Uterus (tissue), 4 donors: ENCODE data around the gene GALNT9. TPM values are rescaled to one million over a fixed set of nuclear protein-coding genes. Genes with fewer than 3 reads are reported as not detected.

Experiments
- DNase-seq, 2 donors: peaks; one replicate each; pipeline ENCODE4 v3.0.0-alpha.2; 2019 to 2020
- H3K27ac ChIP-seq, 2 donors: fragments of 200-600 bp; sonication (generic); 1 replicate in 1 of 2; 2 replicates in 1 of 2; pipeline ENCODE4 v1.5.1; 2016 to 2018
- H3K27me3 ChIP-seq, 2 donors: fragments of 200-600 bp; sonication (generic); one replicate each; pipeline ENCODE4 v1.5.1; 2018 to 2019; ENCODE audit warnings: control low read depth in 1 of 2
- H3K36me3 ChIP-seq, 2 donors: fragments of 200-600 bp; sonication (generic); one replicate each; pipeline ENCODE4 v1.5.1; 2019; ENCODE audit warnings: control low read depth in 1 of 2
- H3K4me1 ChIP-seq, 2 donors: fragments of 200-600 bp; sonication (generic); one replicate each; pipeline ENCODE4 v1.5.1; 2018 to 2019; ENCODE audit warnings: control low read depth in 1 of 2
- H3K4me3 ChIP-seq, 2 donors: fragments of 200-600 bp; sonication (generic); 1 replicate in 1 of 2; 2 replicates in 1 of 2; pipeline ENCODE4 v1.5.1; 2018 to 2019; ENCODE audit warnings: mild to moderate bottlenecking in 1 of 2
- H3K9me3 ChIP-seq, 2 donors: fragments of 200-600 bp; sonication (generic); one replicate each; pipeline ENCODE4 v1.5.1; 2019; ENCODE audit warnings: control low read depth in 1 of 2
- POLR2A ChIP-seq, 2 donors: fragments of 450-650 bp; IDR thresholded peaks; one replicate each; pipeline ENCODE4 v1.6.1; 2016; ENCODE audit warnings: antibody characterized with exemption in 2 of 2, mild to moderate bottlenecking in 1 of 2, moderate library complexity in 1 of 2
- intact Hi-C: fragments of 100-400 bp; cut with DNase I; formaldehyde crosslinking; loops from one replicate; pipeline ENCODE4 v1.15.1; 2023; ENCODE audit warnings: low total_unique reads
- total RNA-seq, 4 donors: library from RNA; depleted of rRNA in 3 of 4; stranded (reverse); fragments of >200 nt in 3 of 4; gene quantifications; one replicate each; pipeline versions ENCODE4 v1.1.0 to v1.2.4, GENCODE V29; 2014 to 2023
- TF ChIP-seq, protein P1 (sequence below), 4 experiments: fragments of 200-600 bp in 2 of 4; fragments of 450-650 bp in 2 of 4; sonication (generic) in 2 of 4; IDR thresholded peaks; one replicate each; pipeline ENCODE4 v1.5.1; 2016 to 2019; ENCODE audit warnings: antibody characterized with exemption in 4 of 4, mild to moderate bottlenecking in 2 of 4, moderate library complexity in 1 of 4
- donor health status: DM: yes; HTN: yes; CAD: no.

Gene GALNT9
- total RNA-seq, 4 donors from 2014 or later, result 1.5 to 4.3 TPM; not detected in 2

GRCh38 chr12:132354211-132354981, 25.0 kb upstream of the GALNT9 start:
- no peak for TF ChIP-seq POLR2A (IDR thresholded peaks at IDR 0.05)
- TF ChIP-seq, protein P1, sequence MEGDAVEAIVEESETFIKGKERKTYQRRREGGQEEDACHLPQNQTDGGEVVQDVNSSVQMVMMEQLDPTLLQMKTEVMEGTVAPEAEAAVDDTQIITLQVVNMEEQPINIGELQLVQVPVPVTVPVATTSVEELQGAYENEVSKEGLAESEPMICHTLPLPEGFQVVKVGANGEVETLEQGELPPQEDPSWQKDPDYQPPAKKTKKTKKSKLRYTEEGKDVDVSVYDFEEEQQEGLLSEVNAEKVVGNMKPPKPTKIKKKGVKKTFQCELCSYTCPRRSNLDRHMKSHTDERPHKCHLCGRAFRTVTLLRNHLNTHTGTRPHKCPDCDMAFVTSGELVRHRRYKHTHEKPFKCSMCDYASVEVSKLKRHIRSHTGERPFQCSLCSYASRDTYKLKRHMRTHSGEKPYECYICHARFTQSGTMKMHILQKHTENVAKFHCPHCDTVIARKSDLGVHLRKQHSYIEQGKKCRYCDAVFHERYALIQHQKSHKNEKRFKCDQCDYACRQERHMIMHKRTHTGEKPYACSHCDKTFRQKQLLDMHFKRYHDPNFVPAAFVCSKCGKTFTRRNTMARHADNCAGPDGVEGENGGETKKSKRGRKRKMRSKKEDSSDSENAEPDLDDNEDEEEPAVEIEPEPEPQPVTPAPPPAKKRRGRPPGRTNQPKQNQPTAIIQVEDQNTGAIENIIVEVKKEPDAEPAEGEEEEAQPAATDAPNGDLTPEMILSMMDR (IDR thresholded peaks at IDR 0.05), result no peak
- no peaks in the 10 kb centered on the region for H3K4me1 ChIP-seq
- H3K36me3 ChIP-seq, result no peaks in the 10 kb centered on the region
- no peaks in the 10 kb centered on the region for H3K27me3 ChIP-seq
- no peak overlapping the region for H3K4me3 ChIP-seq
- H3K27ac ChIP-seq, result no peak overlapping the region
- intact Hi-C loops, result no loop called here
- DNase-seq, result no peak
- no peaks in the 10 kb centered on the region for H3K9me3 ChIP-seq

- intact Hi-C loops, result no loop called here
- Histone ChIP-seq H3K27me3 (no peaks in the 10 kb centered on the region), H3K9me3 (no peaks in the 10 kb centered on the region), H3K27ac (no peak overlapping the region), H3K36me3 (no peaks in the 10 kb centered on the region), H3K4me1 (no peaks in the 10 kb centered on the region), H3K4me3 (no peak overlapping the region)
- DNase-seq, result no peak
- TF ChIP-seq POLR2A (IDR thresholded peaks at IDR 0.05), result no peak
- TF ChIP-seq, protein P1 (IDR thresholded peaks at IDR 0.05), result no peak
Observed at GRCh38 chr12:132353811-132354210, 24.4 kb upstream of the GALNT9 start.

GRCh38 chr12:132352896-132353800, 23.8 kb upstream of the GALNT9 start:
- no peak overlapping the region for H3K27ac ChIP-seq
- H3K36me3 ChIP-seq, result no peaks in the 10 kb centered on the region
- H3K4me3 ChIP-seq, result no peak overlapping the region
- no peak for TF ChIP-seq POLR2A (IDR thresholded peaks at IDR 0.05)
- TF ChIP-seq, protein P1 (IDR thresholded peaks at IDR 0.05), result no peak
- no peaks in the 10 kb centered on the region for H3K9me3 ChIP-seq
- no peaks in the 10 kb centered on the region for H3K27me3 ChIP-seq
- H3K4me1 ChIP-seq, result no peaks in the 10 kb centered on the region
- intact Hi-C loops, result no loop called here
- no peak for DNase-seq

- no peaks in the 10 kb centered on the region for H3K27me3 ChIP-seq
- TF ChIP-seq, protein P1 (IDR thresholded peaks at IDR 0.05), result no peak
- TF ChIP-seq POLR2A (IDR thresholded peaks at IDR 0.05), result no peak
- H3K36me3 ChIP-seq, result no peaks in the 10 kb centered on the region
- intact Hi-C loops, result no loop called here
- no peak for DNase-seq
- H3K27ac ChIP-seq, result no peak overlapping the region
- H3K9me3 ChIP-seq, result no peaks in the 10 kb centered on the region
- no peaks in the 10 kb centered on the region for H3K4me1 ChIP-seq
- H3K4me3 ChIP-seq, result no peak overlapping the region
Observed at GRCh38 chr12:132351751-132352495, 22.5 kb upstream of the GALNT9 start.
